ENCODE results near the gene RAPGEF4.

The RAPGEF4 gene

DNA sequence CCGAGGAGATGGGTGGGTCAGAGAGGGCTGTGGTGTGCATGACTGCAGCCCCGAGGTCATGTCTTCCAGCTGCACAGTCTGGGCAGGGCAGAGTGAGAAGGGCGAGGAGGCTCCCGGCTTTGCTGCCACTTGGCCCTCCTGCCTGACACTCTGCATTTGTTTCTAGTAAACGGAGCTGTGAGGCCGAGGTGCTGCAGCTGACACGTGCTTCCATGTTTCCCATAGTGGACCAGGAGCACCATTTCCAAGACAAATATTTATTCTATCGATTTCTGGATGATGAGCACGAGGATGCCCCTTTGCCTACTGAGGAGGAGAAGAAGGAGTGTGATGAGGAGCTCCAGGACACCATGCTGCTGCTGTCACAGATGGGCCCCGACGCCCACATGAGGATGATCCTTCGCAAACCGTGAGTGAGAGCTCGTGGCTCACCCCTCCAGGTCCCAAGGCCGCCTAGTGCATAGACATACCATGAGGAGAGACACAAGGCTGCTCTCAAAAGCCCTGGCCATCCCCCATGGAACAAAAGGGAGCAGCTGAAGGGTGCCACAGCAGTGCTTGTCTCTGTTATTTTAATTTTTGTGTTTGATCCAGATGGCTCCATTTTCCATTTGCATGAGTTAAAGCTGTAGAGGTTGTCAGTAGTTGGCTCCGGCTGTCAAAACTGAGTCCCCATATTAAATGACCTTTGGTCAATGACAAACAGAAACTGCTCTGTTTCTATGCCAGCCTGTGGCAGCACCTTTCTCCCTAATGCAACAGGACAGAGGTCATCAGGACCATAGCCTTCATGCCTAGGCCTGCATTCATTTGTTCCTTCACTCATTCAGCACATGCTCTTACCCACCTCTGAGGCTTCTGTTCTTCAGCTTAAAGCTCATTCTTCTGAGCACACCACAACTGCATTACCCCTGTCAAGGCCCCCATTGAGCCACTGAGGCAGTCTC is 231.7 kb downstream of the RAPGEF4 start:
- DNase-seq (ENCODE audit: low read depth in 2 of 2), result no peak

DNA sequence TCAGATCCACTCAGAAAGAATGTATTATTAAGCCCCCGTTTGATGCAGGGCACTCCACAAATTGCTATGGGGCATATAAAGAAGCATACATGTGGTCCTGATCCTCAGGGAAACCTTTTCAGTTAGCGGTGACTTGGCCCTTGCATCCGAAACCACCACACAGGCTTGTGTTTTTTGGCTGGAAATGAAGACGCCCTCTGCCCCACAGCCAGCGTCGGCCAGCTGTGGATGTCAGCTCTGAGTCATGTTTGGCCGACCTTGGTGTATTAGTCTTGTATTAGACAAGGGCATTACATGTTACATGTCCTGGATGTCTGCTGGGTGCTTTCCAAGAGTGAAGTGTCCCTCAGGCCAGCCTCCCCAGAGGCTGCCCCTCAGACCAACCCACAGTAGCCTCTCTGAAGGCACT is 232.4 kb downstream of the RAPGEF4 start:
- DNase-seq (ENCODE audit: low read depth in 2 of 2), result no peak

DNA sequence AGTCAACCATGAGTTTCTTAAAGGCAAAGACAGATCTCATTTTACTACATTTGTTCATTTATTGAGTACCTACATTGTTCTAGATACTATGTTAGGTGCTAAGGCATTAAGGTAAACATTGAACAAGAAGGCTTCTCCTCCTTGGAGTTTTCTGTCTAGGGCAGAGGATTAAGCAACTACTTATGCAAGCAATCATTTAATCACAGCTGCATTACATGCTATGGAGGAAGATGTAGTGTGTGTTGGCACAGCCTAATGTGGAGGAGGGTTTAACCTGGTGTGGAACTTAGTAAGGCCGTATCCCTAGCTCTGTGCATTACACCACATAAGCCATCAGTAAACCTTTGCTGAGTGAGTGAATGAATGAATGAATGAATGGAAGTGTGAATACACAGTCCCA is 233.5 kb downstream of the RAPGEF4 start:
- no peak for DNase-seq (ENCODE audit: low read depth in 2 of 2)

DNA sequence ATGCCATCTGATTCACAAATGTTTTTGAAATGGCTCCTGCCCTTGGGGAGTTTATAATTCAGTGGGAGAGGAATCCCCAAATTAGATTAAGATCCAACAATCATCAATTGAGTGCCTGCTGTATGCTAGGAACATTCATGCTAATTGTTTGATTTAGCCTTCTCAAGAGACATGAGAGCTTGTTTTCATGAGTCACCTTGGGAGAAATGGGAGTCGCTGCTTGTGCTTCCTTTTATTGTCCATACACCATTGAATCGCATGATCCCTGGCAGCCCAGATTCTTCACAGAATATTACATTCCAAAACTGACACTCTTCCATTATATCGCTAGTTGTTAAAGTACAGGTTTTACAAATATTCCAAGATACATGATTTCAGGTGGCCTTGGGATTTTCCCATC is 234.0 kb downstream of the RAPGEF4 start:
- no peak for DNase-seq (ENCODE audit: low read depth in 2 of 2)

DNA sequence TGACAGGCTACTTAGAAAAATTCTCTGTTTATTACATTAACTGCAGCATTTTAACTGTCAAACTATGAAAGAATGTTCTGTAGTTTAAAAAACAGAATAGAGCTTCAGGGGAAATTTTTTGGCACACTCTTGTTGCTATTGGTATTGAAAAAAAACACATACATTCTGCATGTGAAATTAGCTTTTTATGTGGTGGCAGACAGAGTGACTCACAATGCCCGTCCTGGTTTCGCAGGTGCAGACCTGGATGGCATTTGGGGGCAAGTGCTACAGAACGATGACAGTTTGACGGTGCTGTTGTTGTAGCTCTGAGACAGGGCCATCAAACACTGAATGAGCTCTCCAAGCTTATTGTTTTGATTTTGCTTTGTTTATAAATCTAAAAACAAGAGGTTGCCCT is 235.0 kb downstream of the RAPGEF4 start:
- DNase-seq (ENCODE audit: low read depth in 2 of 2), result no peak

DNA sequence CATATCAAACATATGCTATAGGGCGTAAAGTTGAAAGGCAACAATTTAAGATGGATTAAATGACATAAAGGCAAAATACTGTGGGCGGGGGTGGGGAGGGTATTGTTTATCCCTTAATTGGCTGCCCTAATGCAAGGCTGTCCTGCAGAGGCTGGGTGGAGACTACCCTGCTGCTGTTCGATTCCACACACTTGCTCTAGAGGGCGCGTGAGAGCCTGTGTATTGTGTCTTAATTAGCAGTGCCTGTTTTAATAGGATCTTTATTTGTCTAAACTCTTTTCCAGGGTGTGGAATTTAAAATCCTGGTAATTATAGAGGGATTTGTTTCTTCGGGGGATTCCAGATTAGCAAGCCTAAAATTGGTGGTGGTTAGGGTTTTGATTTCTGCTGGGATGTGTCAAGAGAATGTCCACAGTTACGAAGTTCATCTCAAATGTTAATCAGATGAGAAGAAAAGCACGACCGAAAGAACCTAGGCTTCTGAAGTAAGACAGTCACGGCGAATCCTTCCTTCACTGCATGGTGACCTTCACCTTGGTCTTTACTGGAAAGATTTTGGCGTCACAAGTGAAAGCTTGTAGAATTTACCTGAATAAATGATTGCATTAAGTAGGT is 236.5 kb downstream of the RAPGEF4 start:
- no peak for DNase-seq (ENCODE audit: low read depth in 2 of 2)

DNA sequence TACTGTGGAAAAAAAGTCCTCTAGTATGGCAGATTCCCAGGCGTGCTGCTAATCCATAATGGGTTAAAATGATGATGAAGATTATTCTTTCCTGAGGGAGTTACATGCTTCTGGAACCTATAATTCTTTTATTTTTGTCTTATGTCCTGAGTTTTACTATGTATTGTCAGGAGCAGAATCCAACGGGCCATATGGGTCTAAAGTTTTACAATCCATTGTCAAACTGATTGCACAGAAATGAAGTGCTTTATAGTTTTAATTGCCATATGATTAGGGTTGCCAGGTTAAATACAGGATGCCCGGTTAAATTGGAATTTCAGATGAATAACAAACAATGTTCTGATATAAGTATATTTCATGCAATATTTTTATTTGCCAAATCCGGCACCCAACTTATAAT is 239.1 kb downstream of the RAPGEF4 start:
- DNase-seq (ENCODE audit: low read depth in 2 of 2), result no peak

DNA sequence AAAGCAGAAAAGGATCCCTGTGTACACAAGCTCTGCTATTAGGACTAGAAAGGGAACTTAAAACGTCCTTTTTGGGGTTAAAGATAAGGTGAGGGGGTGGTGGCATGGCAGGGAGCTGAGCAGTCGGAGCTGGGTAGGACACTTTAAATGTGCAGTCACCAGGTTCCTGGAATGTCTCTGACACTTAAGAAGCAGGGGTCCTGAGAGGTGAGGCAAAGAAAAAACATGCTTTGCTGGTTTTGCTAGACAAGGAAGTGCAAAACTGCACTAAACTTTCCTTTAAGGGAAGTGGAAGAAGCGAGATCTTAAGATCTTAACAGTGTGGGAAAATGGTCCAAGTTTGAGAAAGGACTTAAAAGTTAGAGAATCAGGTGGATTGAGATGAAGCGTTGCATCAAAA is 240.5 kb downstream of the RAPGEF4 start:
- DNase-seq (ENCODE audit: low read depth in 2 of 2), result no peak

DNA sequence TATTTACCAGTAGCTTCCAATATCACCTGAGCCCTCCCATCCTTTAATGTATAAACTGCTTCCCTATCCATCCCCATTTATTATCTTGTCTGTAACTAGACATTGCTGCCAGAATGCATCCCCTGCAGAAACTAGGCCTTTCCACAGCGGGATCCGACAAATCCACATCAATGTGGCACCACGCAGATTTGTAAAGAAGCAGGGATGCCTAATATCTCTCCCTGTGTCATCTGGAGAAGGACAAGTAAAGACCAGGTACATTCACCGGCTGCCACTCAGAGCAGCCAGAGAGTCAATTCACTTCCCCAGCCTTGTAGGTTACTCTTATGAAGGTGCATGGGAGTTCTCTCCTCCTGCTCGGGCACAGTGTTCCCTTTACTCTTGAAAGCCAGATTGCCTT is 241.2 kb downstream of the RAPGEF4 start:
- DNase-seq (ENCODE audit: low read depth in 2 of 2), result no peak

DNA sequence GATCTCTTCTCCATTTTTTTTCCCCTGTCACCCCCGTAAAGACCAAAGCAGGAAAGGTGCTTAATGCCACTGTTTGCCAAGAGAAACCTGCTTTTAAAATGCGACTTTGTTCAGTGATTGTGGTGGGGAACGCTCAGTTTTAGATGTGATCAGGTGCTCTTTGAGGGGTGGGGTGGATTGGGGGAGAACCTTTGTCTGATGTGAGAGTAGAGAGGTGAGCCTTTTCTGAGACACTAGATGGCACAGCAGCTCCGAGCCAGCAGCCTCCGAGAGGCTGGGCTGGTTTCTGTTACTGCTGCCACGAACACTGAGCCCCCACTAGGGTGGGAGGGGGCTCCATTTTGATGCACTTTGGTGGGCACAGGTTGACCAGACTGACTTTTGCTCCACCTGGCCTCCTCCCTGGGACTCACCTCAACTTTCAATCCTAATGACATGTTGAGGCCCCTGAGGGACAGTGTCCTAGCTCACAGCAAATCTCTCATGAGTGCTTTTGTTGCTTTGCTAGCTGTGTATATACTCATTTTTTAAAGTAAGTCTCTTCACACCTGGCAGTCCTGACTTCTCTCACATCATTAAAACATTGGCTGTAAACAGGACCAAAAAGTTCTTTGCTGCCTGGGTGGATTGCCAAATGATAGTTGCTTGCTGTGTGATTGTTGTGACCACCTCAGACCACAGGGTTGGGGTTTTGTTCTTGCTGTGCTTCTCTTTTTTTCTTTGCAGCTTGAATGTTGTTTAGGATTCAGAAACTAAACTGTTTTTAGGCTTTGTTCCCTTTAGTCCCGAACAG is 241.8 kb downstream of the RAPGEF4 start:
- no peak for DNase-seq (ENCODE audit: low read depth in 2 of 2)

DNA sequence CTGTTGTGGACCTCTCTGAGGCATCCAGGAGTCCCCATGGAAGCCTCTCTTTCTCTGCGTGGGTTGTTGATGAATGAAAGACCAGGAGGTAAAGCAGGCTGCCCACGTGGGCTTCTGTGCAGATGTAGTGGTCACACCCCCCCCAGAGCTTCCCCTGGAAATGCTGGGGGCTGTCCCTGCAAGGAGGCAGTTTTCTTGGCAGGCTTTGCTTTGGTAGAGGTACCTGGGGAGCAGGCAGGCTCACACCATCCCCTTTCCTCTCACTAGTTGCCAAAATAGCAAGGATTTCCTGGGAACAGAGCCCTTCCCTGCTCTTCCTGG is 242.4 kb downstream of the RAPGEF4 start:
- no peak for DNase-seq (ENCODE audit: low read depth in 2 of 2)

DNA sequence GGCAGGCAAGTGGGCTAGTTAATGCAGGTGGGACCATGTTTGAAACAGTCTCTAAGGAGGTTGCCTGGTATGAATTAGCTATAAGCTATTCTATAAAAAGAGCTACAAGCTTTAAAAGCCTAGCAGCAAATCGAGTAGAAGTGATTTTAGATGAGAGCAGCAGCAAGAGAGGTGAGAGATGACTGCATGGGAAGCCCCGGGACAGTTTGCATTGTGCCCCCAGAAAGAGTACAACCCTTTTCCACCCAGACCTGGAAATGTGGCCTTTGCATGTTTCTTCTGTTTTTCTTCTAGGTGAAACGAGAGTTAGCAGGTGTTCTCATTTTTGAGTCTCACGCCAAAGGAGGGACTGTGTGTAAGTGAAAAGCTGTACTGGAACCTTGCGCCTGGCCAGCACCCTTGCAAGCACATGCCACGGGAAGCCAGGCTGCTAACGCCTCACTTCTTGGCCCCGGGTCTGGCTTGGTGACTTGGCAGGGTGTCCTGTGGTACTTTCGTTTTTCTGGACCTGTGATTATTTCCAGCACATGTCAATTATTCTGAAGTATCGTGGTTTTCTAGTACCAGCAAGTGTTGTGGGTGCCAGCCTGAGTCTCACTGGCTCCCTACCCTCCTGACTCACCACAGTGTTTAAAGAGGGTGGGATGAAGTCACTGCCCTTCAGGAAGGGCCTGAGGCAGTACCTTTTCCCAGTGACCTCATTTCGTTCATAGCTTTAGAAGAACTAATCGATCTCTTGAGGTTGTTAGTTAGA is 249.7 kb downstream of the RAPGEF4 start:
- DNase-seq (ENCODE audit: low read depth in 2 of 2), result no peak

DNA sequence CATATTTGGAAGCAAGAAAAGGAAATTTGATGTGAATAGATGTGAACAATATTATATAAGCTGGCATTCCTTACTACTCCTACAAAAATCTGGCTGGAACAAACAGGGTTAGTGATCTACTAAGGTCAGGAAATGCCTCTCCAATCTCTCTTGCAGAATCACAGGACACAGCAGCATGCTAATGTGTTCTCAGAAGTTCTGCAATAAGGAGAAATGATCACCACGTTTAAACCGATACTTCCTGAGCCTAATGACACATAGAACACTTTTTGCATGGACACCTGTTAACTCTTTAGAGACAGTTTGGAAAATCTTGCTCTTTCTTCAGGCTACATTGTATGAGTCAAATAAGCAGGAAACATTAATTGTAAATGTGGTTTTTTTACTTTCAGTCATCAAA is 250.4 kb downstream of the RAPGEF4 start:
- DNase-seq (ENCODE audit: low read depth in 2 of 2), result no peak

DNA sequence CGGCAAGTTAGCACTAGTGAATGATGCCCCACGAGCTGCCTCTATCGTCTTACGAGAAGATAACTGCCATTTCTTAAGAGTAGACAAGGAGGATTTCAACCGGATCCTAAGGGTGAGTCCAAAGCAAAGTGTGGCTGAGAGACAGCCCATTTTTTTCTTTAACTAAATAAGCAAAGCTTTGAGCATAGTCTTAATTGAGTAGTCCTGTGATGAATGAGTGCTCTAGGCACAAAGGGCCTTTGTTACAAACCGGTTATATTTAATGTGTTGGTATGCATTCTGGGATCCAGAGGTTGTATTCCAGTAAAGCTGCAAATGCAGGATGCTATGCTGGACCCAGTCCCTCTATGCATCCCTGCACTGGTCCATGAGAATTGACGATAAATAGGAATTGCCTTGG is 253.1 kb downstream of the RAPGEF4 start:
- DNase-seq (ENCODE audit: low read depth in 2 of 2), result no peak

DNA sequence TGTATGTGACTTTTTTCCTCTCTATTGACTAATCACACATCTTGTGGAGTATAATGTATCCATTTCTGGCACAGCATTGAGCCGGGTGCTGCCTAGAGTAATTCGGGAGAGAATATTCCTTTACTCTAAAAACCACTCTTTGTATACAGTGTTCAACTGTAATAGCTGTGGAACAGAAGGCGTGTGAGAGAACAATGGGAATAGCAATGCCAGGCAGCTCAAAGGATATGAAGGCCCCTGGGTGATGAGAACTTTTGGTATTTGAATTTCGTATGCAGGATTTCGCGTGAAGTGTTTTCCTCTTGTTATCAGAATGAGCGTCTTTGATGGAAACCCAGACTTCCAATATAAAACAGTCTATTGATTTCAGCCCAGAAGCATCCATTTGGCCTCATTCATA is 255.4 kb downstream of the RAPGEF4 start:
- no peak for DNase-seq (ENCODE audit: low read depth in 2 of 2)

DNA sequence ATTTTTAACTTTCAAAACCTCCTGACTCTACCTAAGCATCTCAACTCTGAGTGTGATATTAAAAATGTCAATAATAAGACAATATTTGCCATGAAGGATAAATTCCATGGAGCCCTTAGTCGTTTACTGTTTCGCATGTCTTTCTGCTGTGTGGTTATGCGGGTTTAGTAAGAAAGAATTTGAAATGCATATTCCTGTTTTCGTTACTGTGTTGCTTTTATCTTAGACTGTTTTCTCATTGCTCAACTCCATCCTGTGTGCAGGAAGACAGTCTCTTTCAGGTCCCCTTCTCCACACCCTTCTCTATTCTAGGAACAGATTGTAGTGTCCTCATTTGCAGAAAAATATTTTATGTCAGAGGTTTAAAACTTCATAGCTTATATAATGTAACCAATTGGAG is 257.5 kb downstream of the RAPGEF4 start:
- no peak for DNase-seq (ENCODE audit: low read depth in 2 of 2)

DNA sequence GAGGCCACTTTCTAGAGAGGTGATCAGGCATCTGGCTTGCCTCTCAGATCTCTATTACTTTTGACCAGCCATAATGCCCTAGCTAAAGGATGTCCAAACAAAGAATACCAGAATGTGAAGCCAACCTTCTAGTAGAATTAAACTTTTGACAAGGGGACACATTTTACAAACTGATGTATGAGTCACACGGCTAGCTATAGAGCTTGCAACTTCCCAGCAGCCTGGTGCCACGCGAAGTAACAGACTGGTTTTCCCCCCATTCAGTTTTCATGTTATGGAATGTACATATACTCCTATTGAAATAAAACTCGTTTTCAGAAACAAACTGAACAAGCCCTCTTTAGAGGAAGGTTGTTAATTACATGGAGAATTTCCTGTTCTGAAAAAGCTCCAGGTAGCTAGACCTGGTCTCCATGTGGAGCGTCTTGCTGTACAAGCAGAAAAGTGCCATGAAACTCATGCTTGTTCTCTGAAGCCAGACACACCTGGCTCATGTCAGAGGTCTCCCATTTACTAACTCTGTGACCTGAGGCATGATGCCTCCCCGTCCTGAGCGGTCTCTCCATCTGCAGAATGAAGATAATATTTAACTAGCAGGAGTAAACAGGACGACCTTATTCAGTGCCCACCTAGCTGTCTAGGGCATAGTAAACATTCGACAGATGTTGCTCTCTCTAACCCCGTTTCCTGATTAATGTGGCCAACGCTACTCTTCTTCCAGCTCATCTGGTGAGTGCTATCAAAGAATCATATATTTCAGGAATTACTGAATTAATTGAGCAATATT is 258.5 kb downstream of the RAPGEF4 start:
- DNase-seq (ENCODE audit: low read depth in 2 of 2), result no peak

DNA sequence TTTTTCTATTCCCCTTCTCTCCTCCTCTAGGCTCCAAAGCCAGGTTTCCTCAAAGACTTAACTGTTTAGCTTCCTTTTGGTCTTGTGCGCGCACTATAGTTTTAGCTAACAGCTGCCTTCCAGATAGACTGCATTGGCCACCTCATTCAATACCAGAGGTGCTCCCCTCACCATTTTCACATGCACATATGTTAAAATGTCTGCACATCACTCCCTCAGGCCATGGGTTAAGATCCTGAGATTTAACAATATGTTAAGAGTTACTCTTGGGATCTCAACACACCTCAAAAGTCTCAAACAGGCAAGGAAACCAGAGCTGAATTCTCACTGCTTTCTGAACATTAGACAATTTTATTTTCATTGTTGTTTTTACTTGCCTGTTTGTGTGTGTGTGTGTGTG is 259.2 kb downstream of the RAPGEF4 start:
- no peak for DNase-seq (ENCODE audit: low read depth in 2 of 2)

DNA sequence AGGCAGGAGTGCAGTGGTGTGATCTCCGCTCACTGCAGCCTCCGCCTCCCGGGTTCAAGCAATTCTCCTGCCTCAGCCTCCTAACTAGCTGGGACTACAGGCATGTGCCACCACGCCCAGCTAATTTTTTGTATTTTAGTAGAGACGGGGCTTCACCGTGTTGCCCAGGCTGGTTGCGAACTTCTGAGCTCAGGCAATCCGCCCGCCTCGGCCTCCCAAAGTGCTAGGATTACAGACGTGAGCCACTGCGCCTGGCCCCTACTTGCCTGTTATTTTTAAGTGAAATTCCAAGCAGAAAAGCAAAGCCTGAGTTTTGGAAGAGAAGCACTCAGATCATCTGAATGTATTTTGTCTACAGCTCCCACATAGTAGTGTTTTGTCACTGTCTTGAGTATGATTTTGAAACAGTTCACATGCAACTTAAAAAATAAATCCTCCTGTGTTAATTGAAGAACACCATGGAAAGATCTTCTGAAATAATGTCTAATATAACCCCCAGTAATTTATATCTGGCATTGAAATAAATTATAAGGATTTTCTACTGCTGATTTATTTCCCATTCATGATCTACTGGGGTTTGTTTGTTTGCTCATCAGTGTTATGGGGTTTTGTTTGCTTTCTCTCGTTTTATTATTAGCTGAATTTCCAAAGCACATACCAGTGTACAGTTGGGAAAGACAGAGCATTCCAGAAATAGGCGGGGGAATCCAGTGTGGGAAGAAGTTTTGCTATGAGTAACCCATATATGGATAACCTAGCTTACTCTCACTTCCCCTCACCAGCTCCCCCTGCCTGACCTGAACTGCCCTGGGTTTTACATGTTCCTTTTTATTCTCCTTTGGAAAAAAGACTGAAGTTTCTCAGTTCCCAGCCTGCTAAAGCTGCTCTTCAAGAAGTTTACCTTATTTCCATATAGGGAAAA is 259.9 kb downstream of the RAPGEF4 start:
- peak; percentile 92 for DNase-seq (ENCODE audit: low read depth in 2 of 2)

DNA sequence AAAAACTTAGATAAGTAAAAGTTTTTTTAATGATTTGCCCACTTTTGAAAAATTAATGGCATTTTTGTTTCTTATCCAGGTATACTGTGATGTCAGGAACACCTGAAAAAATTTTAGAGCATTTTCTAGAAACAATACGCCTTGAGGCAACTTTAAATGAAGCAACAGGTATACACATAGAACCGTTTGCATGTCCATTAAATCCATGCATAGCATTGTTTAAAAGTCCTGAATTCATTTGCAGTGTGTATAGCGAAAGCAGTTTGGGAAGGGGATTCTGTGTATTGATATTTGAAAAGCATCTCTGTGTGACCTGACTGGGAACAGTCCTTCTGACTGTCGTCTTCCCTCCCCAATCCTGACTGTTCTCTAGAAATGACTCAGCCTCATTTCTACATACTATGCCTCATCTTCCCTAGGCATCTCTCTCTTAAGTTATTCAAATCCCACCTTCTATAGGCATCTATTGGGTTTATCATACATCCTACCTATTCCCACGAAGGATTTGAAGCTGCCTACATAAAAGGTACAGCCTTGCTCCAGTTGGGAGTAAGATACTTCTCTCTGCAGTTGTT is 260.8 kb downstream of the RAPGEF4 start:
- no peak for DNase-seq (ENCODE audit: low read depth in 2 of 2)

All from fibroblast of skin of left biceps (primary cell).